SJSA1 (cell line): ENCODE results near the gene SEMA3C. TPM values are rescaled to one million over a fixed set of nuclear protein-coding genes. Genes with fewer than 3 reads are reported as not detected.
A peak's percentile ranks its signal among the peaks of the same experiment; 100 is the strongest.
"Not testable (repeated sequence)": the region's sequence is repeated elsewhere in the genome, so short reads cannot be mapped to it uniquely, and the experiment has no call there.

Source experiments
- DNase-seq, 2 experiments: peaks; one replicate each; pipeline ENCODE4 v3.0.0-alpha.2; 2015 to 2020; ENCODE audit warnings: low spot score in 2 of 2, low read depth in 1 of 2
- H3K27ac ChIP-seq: fragments of 250-450 bp; sonication (Bioruptor Pico); 2 replicates; pipeline ENCODE4 v1.5.1; 2020; ENCODE audit warnings: mild to moderate bottlenecking, moderate library complexity
- H3K27me3 ChIP-seq: fragments of 250-450 bp; sonication (Bioruptor Pico); replicated peaks from 2 replicates; pipeline ENCODE4 v1.5.1; 2020; ENCODE audit warnings: mild to moderate bottlenecking, moderate library complexity
- H3K36me3 ChIP-seq: fragments of 250-450 bp; sonication (Bioruptor Pico); 2 replicates; pipeline ENCODE4 v1.5.1; 2020; ENCODE audit warnings: mild to moderate bottlenecking
- H3K4me1 ChIP-seq: fragments of 250-450 bp; sonication (Bioruptor Pico); replicated peaks from 2 replicates; pipeline ENCODE4 v1.6.1; 2021; ENCODE audit warnings: mild to moderate bottlenecking
- H3K4me3 ChIP-seq: fragments of 250-450 bp; sonication (Bioruptor Pico); 2 replicates; pipeline ENCODE4 v1.5.1; 2020; ENCODE audit warnings: mild to moderate bottlenecking
- H3K9me3 ChIP-seq: fragments of 250-450 bp; sonication (Bioruptor Pico); replicated peaks from 2 replicates; pipeline ENCODE4 v1.5.1; 2020; ENCODE audit warnings: mild to moderate bottlenecking
- total RNA-seq: library from RNA; depleted of rRNA; stranded (reverse); fragments of >200 nt; shearing (Covaris generic); gene quantifications from 2 replicates; pipeline ENCODE4 v1.2.3, GENCODE V29; 2014

The SEMA3C gene
- total RNA-seq, 1 experiment from 2014 or later = 28.6 TPM

GRCh38 chr7:80941208-80941758 is 22.4 kb upstream of the SEMA3C start:
- Histone ChIP-seq H3K36me3 (no peaks in the 10 kb centered on the region), H3K27ac (peak overlapping the region; percentile 49; the same call in 1 of the 2 replicates), H3K27me3 (no peaks in the 10 kb centered on the region), H3K9me3 (peaks cover 6% of the 10 kb centered on the region), H3K4me1 (peaks cover 9% of the 10 kb centered on the region), H3K4me3 (no peak overlapping the region)
- DNase-seq = peak in 1 of 2 experiments; percentile 7

- peaks cover 9% of the 10 kb centered on the region for H3K4me1 ChIP-seq
- peaks cover 6% of the 10 kb centered on the region for H3K9me3 ChIP-seq
- H3K27ac ChIP-seq = peak overlapping the region; percentile 4; the same call in 1 of the 2 replicates
- no peak for DNase-seq
- no peaks in the 10 kb centered on the region for H3K27me3 ChIP-seq
- H3K4me3 ChIP-seq = no peak overlapping the region
- no peaks in the 10 kb centered on the region for H3K36me3 ChIP-seq
Measured at GRCh38 chr7:80940539-80941207, 21.8 kb upstream of the SEMA3C start.

- Histone ChIP-seq H3K9me3 (no peaks in the 10 kb centered on the region; the same call in 1 of the 2 replicates), H3K27ac (no peak overlapping the region), H3K36me3 (no peaks in the 10 kb centered on the region), H3K4me3 (no peak overlapping the region), H3K27me3 (no peaks in the 10 kb centered on the region), H3K4me1 (peaks cover 4% of the 10 kb centered on the region)
- no peak for DNase-seq
Measured at GRCh38 chr7:80937336-80937735, 18.5 kb upstream of the SEMA3C start.

GRCh38 chr7:80935991-80936780 is 17.3 kb upstream of the SEMA3C start:
- no peaks in the 10 kb centered on the region for H3K27me3 ChIP-seq
- no peak overlapping the region for H3K4me3 ChIP-seq
- no peaks in the 10 kb centered on the region for H3K36me3 ChIP-seq
- no peaks in the 10 kb centered on the region for H3K9me3 ChIP-seq
- no peak for DNase-seq
- H3K27ac ChIP-seq = no peak overlapping the region
- H3K4me1 ChIP-seq = no peaks in the 10 kb centered on the region; the same call in 1 of the 2 replicates

- Histone ChIP-seq H3K27ac (no peak overlapping the region), H3K9me3 (no peaks in the 10 kb centered on the region), H3K27me3 (no peaks in the 10 kb centered on the region), H3K36me3 (no peaks in the 10 kb centered on the region), H3K4me1 (no peaks in the 10 kb centered on the region), H3K4me3 (no peak overlapping the region)
- no peak for DNase-seq
Measured at GRCh38 chr7:80934321-80934720, 15.5 kb upstream of the SEMA3C start.

- H3K4me3 ChIP-seq = no peak overlapping the region
- no peak overlapping the region for H3K27ac ChIP-seq
- peak in 1 of 2 experiments; percentile 5 for DNase-seq
- H3K4me1 ChIP-seq = no peaks in the 10 kb centered on the region
- H3K9me3 ChIP-seq = no peaks in the 10 kb centered on the region
- H3K36me3 ChIP-seq = no peaks in the 10 kb centered on the region
- no peaks in the 10 kb centered on the region for H3K27me3 ChIP-seq
Measured at GRCh38 chr7:80932536-80932935, 13.7 kb upstream of the SEMA3C start.

- Histone ChIP-seq H3K27ac (no peak overlapping the region), H3K27me3 (no peaks in the 10 kb centered on the region), H3K9me3 (no peaks in the 10 kb centered on the region), H3K4me3 (no peak overlapping the region), H3K36me3 (no peaks in the 10 kb centered on the region), H3K4me1 (no peaks in the 10 kb centered on the region)
- no peak for DNase-seq
Measured at GRCh38 chr7:80929619-80930018, 10.8 kb upstream of the SEMA3C start.

- not testable (repeated sequence) for H3K27ac ChIP-seq, H3K36me3 ChIP-seq, H3K4me3 ChIP-seq, H3K9me3 ChIP-seq, H3K4me1 ChIP-seq, H3K27me3 ChIP-seq, DNase-seq
Measured at GRCh38 chr7:80926955-80927354, 8.1 kb upstream of the SEMA3C start.

GRCh38 chr7:80924090-80924489 is 5.2 kb upstream of the SEMA3C start:
- H3K27me3 ChIP-seq = no peaks in the 10 kb centered on the region
- no peak for DNase-seq
- H3K4me1 ChIP-seq = peaks cover 6% of the 10 kb centered on the region
- no peaks in the 10 kb centered on the region for H3K36me3 ChIP-seq
- H3K4me3 ChIP-seq = no peak overlapping the region
- no peak overlapping the region for H3K27ac ChIP-seq
- no peaks in the 10 kb centered on the region for H3K9me3 ChIP-seq

GRCh38 chr7:80923211-80923612 is 4.4 kb upstream of the SEMA3C start:
- H3K4me3 ChIP-seq = no peak overlapping the region
- no peaks in the 10 kb centered on the region for H3K27me3 ChIP-seq
- DNase-seq = no peak
- H3K27ac ChIP-seq = no peak overlapping the region
- H3K36me3 ChIP-seq = no peaks in the 10 kb centered on the region
- no peaks in the 10 kb centered on the region for H3K9me3 ChIP-seq
- peaks cover 8% of the 10 kb centered on the region for H3K4me1 ChIP-seq

- DNase-seq = no peak
- H3K9me3 ChIP-seq = no peaks in the 10 kb centered on the region
- H3K4me3 ChIP-seq = no peak overlapping the region
- H3K27me3 ChIP-seq = no peaks in the 10 kb centered on the region
- H3K27ac ChIP-seq = no peak overlapping the region
- H3K36me3 ChIP-seq = no peaks in the 10 kb centered on the region
- peaks cover 13% of the 10 kb centered on the region for H3K4me1 ChIP-seq
Measured at GRCh38 chr7:80922253-80923049, 3.6 kb upstream of the SEMA3C start.

- Histone ChIP-seq H3K27ac (no peak overlapping the region), H3K4me3 (no peak overlapping the region), H3K36me3 (no peaks in the 10 kb centered on the region), H3K4me1 (peaks cover 23% of the 10 kb centered on the region), H3K27me3 (no peaks in the 10 kb centered on the region), H3K9me3 (no peaks in the 10 kb centered on the region)
- DNase-seq = no peak
Measured at GRCh38 chr7:80921130-80921529, 2.3 kb upstream of the SEMA3C start.

GRCh38 chr7:80918399-80918798 is 452 bp downstream of the SEMA3C start:
- Histone ChIP-seq H3K4me3 (peak overlapping the region; percentile 52), H3K36me3 (no peaks in the 10 kb centered on the region), H3K4me1 (peaks cover 23% of the 10 kb centered on the region), H3K27me3 (no peaks in the 10 kb centered on the region), H3K9me3 (no peaks in the 10 kb centered on the region), H3K27ac (peak overlapping the region; percentile 22; the same call in 1 of the 2 replicates)
- DNase-seq = no peak
